WTC11 (cell line): ENCODE measurements around the gene SFI1. TPM values are rescaled to one million over a fixed set of nuclear protein-coding genes. Genes with fewer than 3 reads are reported as not detected.

Experiments
- ATAC-seq: fragments of 200-7000 bp; cut with Tn5 transposase; 2 replicates; pipeline ENCODE4 v1.10.0; 2021; ENCODE audit warnings: mild to moderate bottlenecking, moderate library complexity
- CTCF ChIA-PET: fragments of 300-600 bp; sonication (Branson Sonifier 250); formaldehyde crosslinking; loops from one replicate; lab custom pipeline; 2021; ENCODE audit warnings: antibody characterized with exemption; lab: Charles Lee
- POLR2A ChIA-PET: fragments of 350-600 bp; sonication (Branson Sonifier 250); formaldehyde crosslinking; loops from one replicate; lab custom pipeline; 2021; ENCODE audit warnings: antibody characterized with exemption; lab: Charles Lee
- DNase-seq: peaks from one replicate; pipeline ENCODE4 v3.0.0; 2021; ENCODE audit warnings: low spot score
- H3K27ac Mint-ChIP-seq: 2 replicates; pipeline ENCODE4 v1.8.0; 2021; ENCODE audit warnings: mixed read lengths
- H3K27me3 Mint-ChIP-seq: 2 replicates; pipeline ENCODE4 v1.8.0; 2021; ENCODE audit warnings: low read depth, mild to moderate bottlenecking, moderate library complexity, mixed read lengths
- H3K36me3 Mint-ChIP-seq: 2 replicates; pipeline ENCODE4 v1.8.0; 2021; ENCODE audit warnings: mixed read lengths
- H3K4me1 Mint-ChIP-seq: 2 replicates; pipeline ENCODE4 v1.8.0; 2022; ENCODE audit warnings: mixed read lengths
- H3K4me3 Mint-ChIP-seq: 2 replicates; pipeline ENCODE4 v1.8.0; 2021; ENCODE audit warnings: mild to moderate bottlenecking, moderate library complexity, mixed read lengths
- H3K9me3 Mint-ChIP-seq: 2 replicates; pipeline ENCODE4 v1.8.0; 2021; ENCODE audit warnings: mixed read lengths
- ATF1 ChIP-seq: sonication (generic); formaldehyde crosslinking; IDR thresholded peaks from 2 replicates; pipeline ENCODE4 v1.8.1; 2023; ENCODE audit warnings: mild to moderate bottlenecking, moderate library complexity, missing genetic modification reagents
- ELF4 ChIP-seq: sonication (generic); formaldehyde crosslinking; IDR thresholded peaks from 2 replicates; pipeline ENCODE4 v1.8.1; 2022; ENCODE audit warnings: low read depth, mild to moderate bottlenecking, moderate library complexity, missing genetic modification reagents
- EMX1 ChIP-seq: fragments of 250-450 bp; sonication (Bioruptor Pico); IDR thresholded peaks from 2 replicates; pipeline ENCODE4 v1.8.0; 2021; ENCODE audit warnings: mild to moderate bottlenecking
- GRHL2 ChIP-seq: fragments of 250-450 bp; sonication (Bioruptor Pico); IDR thresholded peaks from 2 replicates; pipeline ENCODE4 v1.8.0; 2022; ENCODE audit warnings: mild to moderate bottlenecking, moderate library complexity; ENCODE audit not compliant: insufficient replicate concordance, severe bottlenecking
- HMGA2 ChIP-seq: fragments of 250-450 bp; sonication (Bioruptor Pico); IDR thresholded peaks from 2 replicates; pipeline ENCODE4 v1.4.0; 2021; ENCODE audit warnings: mild to moderate bottlenecking, moderate library complexity
- JAZF1 ChIP-seq: fragments of 250-450 bp; sonication (Bioruptor Pico); IDR thresholded peaks from 2 replicates; pipeline ENCODE4 v1.9.0; 2021; ENCODE audit warnings: moderate library complexity, mild to moderate bottlenecking, inconsistent platforms
- MYBL2 ChIP-seq: sonication (generic); formaldehyde crosslinking; IDR thresholded peaks from 2 replicates; pipeline ENCODE4 v1.8.1; 2023; ENCODE audit warnings: mild to moderate bottlenecking, moderate library complexity, missing genetic modification reagents
- NFE2L1 ChIP-seq: sonication (generic); formaldehyde crosslinking; IDR thresholded peaks from 2 replicates; pipeline ENCODE4 v1.8.1; 2023; ENCODE audit warnings: missing genetic modification reagents
- NFYB ChIP-seq: sonication (generic); formaldehyde crosslinking; conservative IDR thresholded peaks from 2 replicates; pipeline ENCODE4 v1.8.0; 2022; ENCODE audit warnings: low read depth, missing genetic modification reagents
- NR2C2 ChIP-seq: sonication (generic); formaldehyde crosslinking; IDR thresholded peaks from 2 replicates; pipeline ENCODE4 v1.8.0; 2022; ENCODE audit warnings: mild to moderate bottlenecking, missing genetic modification reagents
- OVOL2 ChIP-seq: fragments of 250-450 bp; sonication (Bioruptor Pico); IDR thresholded peaks from 2 replicates; pipeline ENCODE4 v1.9.0; 2021; ENCODE audit warnings: mild to moderate bottlenecking, borderline replicate concordance
- TEAD1 ChIP-seq: sonication (generic); formaldehyde crosslinking; IDR thresholded peaks from 2 replicates; pipeline ENCODE4 v1.8.0; 2022; ENCODE audit warnings: mild to moderate bottlenecking, missing genetic modification reagents
- ZBTB21 ChIP-seq: sonication (generic); formaldehyde crosslinking; IDR thresholded peaks from 2 replicates; pipeline ENCODE4 v1.8.1; 2023; ENCODE audit warnings: mild to moderate bottlenecking, missing genetic modification reagents, borderline replicate concordance
- ZNF232 ChIP-seq: sonication (generic); formaldehyde crosslinking; IDR thresholded peaks from 2 replicates; pipeline ENCODE4 v1.8.0; 2022; ENCODE audit warnings: mild to moderate bottlenecking, missing genetic modification reagents
- ZNF317 ChIP-seq: sonication (generic); formaldehyde crosslinking; IDR thresholded peaks from 2 replicates; pipeline ENCODE4 v1.8.1; 2023; ENCODE audit warnings: low read depth, mild to moderate bottlenecking, moderate library complexity, missing genetic modification reagents, borderline replicate concordance
- microRNA-seq: library from miRNA; unstranded; fragments of <30 nt; microRNA quantifications from one replicate; pipeline ENCODE4 v1.2.0, GENCODE V29; 2022; ENCODE audit warnings: borderline number of aligned reads
- total RNA-seq: library from RNA; stranded (reverse); gene quantifications from 3 replicates; pipeline ENCODE4 v1.2.3, GENCODE V29; 2021
- TF ChIP-seq, protein P1 (sequence below): fragments of 250-450 bp; sonication (Bioruptor Pico); IDR thresholded peaks from 2 replicates; pipeline ENCODE4 v1.8.0; 2021; ENCODE audit warnings: mild to moderate bottlenecking
- TF ChIP-seq, protein P2 (sequence below): sonication (generic); formaldehyde crosslinking; IDR thresholded peaks from 2 replicates; pipeline ENCODE4 v1.8.1; 2022; ENCODE audit warnings: low read depth, missing genetic modification reagents, borderline replicate concordance
- TF ChIP-seq, protein P3 (sequence below): sonication (generic); formaldehyde crosslinking; conservative IDR thresholded peaks from 2 replicates; pipeline ENCODE4 v1.8.1; 2022; ENCODE audit warnings: mild to moderate bottlenecking, missing genetic modification reagents
- TF ChIP-seq, protein P4 (sequence below): fragments of 250-450 bp; sonication (Bioruptor Pico); IDR thresholded peaks from 2 replicates; pipeline ENCODE4 v1.9.0; 2021; ENCODE audit warnings: mild to moderate bottlenecking, borderline replicate concordance

Gene SFI1
- total RNA-seq, 1 experiment from 2014 or later = 43.6 TPM

DNA sequence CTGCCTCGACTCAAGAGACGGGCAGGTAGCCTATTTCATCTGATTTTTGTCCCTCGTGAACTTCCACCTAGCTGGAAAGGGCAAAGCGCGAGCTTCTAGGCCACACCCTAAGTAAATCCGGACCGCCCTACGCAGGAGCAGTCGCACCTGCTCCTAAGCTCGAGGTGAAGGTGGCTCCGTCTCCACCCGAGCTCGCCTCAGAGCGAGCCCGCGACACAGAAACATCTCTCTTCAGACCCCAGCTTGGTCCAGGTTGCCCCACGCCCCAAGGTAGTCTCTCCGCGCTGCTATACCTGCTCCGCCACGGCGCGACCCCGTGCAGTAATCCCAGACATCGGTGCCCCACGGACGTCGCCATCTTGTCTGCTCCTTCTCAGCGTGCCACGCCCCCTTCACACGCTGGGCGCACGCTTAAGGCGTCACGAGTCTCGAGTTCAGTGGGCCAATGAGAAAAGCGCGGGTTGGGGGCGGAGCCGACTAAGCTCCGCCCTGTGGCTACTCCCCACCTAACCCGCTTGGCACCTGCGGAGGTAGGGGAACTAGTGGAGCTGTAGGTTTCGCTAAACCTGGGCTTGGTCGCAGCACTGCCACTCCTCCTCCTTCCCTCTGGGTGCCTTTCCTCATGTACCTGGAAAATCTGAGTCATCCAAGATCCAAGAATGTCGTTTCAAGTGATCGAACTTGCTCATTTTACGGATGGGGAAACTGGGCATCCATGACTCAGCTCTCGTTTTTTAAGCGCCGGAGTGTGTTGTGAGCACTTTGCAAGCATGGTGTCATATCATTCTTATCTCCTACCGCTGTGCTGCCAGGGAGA is 165.7 kb downstream of the SFI1 start, which contains the start of gene PISD (continued):
- TF ChIP-seq NR2C2 (no peak), JAZF1 (CRISPR knock-in tag) (no peak), TEAD1 (CRISPR knock-in tag) (no peak), ATF1 (no peak), NFYB (CRISPR knock-in tag) (peak; percentile 91), ELF4 (CRISPR knock-in tag) (no peak), MYBL2 (CRISPR knock-in tag) (peak; percentile 78), EMX1 (no peak), OVOL2 (CRISPR knock-in tag) (no peak), HMGA2 (CRISPR knock-in tag) (no peak), ZNF317 (CRISPR knock-in tag) (no peak), NFE2L1 (CRISPR knock-in tag) (0 out of 2 replicates have a peak, but pooled peaks have one; percentile 49), ZNF232 (CRISPR knock-in tag) (no peak)
- TF ChIP-seq, protein P1, sequence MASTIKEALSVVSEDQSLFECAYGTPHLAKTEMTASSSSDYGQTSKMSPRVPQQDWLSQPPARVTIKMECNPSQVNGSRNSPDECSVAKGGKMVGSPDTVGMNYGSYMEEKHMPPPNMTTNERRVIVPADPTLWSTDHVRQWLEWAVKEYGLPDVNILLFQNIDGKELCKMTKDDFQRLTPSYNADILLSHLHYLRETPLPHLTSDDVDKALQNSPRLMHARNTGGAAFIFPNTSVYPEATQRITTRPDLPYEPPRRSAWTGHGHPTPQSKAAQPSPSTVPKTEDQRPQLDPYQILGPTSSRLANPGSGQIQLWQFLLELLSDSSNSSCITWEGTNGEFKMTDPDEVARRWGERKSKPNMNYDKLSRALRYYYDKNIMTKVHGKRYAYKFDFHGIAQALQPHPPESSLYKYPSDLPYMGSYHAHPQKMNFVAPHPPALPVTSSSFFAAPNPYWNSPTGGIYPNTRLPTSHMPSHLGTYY (CRISPR knock-in tag) = no peak
- TF ChIP-seq, protein P2, sequence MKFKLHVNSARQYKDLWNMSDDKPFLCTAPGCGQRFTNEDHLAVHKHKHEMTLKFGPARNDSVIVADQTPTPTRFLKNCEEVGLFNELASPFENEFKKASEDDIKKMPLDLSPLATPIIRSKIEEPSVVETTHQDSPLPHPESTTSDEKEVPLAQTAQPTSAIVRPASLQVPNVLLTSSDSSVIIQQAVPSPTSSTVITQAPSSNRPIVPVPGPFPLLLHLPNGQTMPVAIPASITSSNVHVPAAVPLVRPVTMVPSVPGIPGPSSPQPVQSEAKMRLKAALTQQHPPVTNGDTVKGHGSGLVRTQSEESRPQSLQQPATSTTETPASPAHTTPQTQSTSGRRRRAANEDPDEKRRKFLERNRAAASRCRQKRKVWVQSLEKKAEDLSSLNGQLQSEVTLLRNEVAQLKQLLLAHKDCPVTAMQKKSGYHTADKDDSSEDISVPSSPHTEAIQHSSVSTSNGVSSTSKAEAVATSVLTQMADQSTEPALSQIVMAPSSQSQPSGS (CRISPR knock-in tag) = no peak
- TF ChIP-seq, protein P3, sequence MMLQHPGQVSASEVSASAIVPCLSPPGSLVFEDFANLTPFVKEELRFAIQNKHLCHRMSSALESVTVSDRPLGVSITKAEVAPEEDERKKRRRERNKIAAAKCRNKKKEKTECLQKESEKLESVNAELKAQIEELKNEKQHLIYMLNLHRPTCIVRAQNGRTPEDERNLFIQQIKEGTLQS (CRISPR knock-in tag) = no peak
- TF ChIP-seq, all 79 proteins: peak for 18

DNA sequence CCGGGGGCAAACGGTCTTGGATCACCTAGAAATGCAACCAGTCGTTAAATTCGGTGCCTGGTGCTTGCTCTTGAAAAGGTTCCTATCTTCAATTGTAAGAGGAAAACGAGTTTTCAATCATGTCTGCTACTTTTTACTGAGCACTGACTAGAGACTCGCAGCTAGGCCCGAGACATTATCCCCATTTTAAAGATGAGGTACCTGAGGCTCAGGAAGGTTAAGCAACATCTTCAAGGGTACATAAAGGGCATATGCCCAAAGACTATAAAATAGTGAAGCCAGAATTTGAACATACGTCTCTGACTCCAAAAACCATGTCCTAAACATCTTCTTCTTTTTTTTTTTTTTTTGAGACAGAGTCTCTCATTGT is 166.3 kb downstream of the SFI1 start:
- H3K4me1 Mint-ChIP-seq = peaks cover 12% of the 10 kb centered on the region
- peak overlapping the region; percentile 99 for H3K4me3 Mint-ChIP-seq
- H3K36me3 Mint-ChIP-seq = no peaks in the 10 kb centered on the region
- ChIA-PET CTCF (interaction anchor here (0.7 to 3.1 kb wide), 12 partner anchors 13 to 315 kb away, joined by 3 to 46 read pairs (median 6); partner anchors contain the start of gene PRR14L), POLR2A (interaction anchor here (0.6 to 2.3 kb wide), 6 partner anchors 14 to 308 kb away, joined by 3 to 9 read pairs (median 4); no protein-coding TSS in a partner anchor)
- peak overlapping the region; percentile 99 for H3K27ac Mint-ChIP-seq
- DNase-seq (no peak), ATAC-seq (no peak)
- H3K9me3 Mint-ChIP-seq = no peaks in the 10 kb centered on the region
- H3K27me3 Mint-ChIP-seq = peaks cover 3% of the 10 kb centered on the region; the same call in 1 of the 2 replicates
- TF ChIP-seq, protein P4, sequence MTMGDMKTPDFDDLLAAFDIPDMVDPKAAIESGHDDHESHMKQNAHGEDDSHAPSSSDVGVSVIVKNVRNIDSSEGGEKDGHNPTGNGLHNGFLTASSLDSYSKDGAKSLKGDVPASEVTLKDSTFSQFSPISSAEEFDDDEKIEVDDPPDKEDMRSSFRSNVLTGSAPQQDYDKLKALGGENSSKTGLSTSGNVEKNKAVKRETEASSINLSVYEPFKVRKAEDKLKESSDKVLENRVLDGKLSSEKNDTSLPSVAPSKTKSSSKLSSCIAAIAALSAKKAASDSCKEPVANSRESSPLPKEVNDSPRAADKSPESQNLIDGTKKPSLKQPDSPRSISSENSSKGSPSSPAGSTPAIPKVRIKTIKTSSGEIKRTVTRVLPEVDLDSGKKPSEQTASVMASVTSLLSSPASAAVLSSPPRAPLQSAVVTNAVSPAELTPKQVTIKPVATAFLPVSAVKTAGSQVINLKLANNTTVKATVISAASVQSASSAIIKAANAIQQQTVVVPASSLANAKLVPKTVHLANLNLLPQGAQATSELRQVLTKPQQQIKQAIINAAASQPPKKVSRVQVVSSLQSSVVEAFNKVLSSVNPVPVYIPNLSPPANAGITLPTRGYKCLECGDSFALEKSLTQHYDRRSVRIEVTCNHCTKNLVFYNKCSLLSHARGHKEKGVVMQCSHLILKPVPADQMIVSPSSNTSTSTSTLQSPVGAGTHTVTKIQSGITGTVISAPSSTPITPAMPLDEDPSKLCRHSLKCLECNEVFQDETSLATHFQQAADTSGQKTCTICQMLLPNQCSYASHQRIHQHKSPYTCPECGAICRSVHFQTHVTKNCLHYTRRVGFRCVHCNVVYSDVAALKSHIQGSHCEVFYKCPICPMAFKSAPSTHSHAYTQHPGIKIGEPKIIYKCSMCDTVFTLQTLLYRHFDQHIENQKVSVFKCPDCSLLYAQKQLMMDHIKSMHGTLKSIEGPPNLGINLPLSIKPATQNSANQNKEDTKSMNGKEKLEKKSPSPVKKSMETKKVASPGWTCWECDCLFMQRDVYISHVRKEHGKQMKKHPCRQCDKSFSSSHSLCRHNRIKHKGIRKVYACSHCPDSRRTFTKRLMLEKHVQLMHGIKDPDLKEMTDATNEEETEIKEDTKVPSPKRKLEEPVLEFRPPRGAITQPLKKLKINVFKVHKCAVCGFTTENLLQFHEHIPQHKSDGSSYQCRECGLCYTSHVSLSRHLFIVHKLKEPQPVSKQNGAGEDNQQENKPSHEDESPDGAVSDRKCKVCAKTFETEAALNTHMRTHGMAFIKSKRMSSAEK (CRISPR knock-in tag) = no peak
- TF ChIP-seq JAZF1 (CRISPR knock-in tag) (no peak), ZBTB21 (CRISPR knock-in tag) (no peak), NR2C2 (no peak), GRHL2 (CRISPR knock-in tag) (no peak)

Small RNA genes within 50 kb of the gene (microRNA-seq; reads per million reads assigned to microRNA genes)
- 2.1 reads per million for gene MIR7109

Other genes with a start within 250 kb of the SFI1 start
- 1.6 to 2.1 TPM (median 2.0 TPM) in 3 replicates for gene PIK3IP1, start 204.0 kb upstream of the SFI1 start, total RNA-seq
- 60.5 to 72.7 TPM (median 72.6 TPM) in 3 replicates for gene PATZ1, start 150.2 kb upstream of the SFI1 start, total RNA-seq
- 60.4 to 79.2 TPM (median 64.0 TPM) in 3 replicates for gene DRG1, start 96.9 kb upstream of the SFI1 start, total RNA-seq
- 19.7 to 23.6 TPM (median 22.8 TPM) in 3 replicates for gene EIF4ENIF1, start 6.7 kb upstream of the SFI1 start, total RNA-seq
- 49.4 to 55.7 TPM (median 50.3 TPM) in 3 replicates for gene PISD, start 165.7 kb downstream of the SFI1 start, total RNA-seq